OCI-LY3 (cell line): ENCODE measurements around the gene BPIFB2.

Source experiments
- EZH2phosphoT487 ChIP-seq: fragments of 200-600 bp; shearing (Covaris generic); IDR thresholded peaks from 2 replicates; pipeline ENCODE4 v1.6.1; 2018; ENCODE audit warnings: antibody characterized with exemption, mixed run types, low read depth
- TF ChIP-seq, protein P1 (sequence below): fragments of 200-600, 300-600 bp; sonication (generic); IDR thresholded peaks from 2 replicates; pipeline ENCODE4 v1.5.1; 2014; ENCODE audit warnings: antibody characterized with exemption, low read length, low read depth

DNA sequence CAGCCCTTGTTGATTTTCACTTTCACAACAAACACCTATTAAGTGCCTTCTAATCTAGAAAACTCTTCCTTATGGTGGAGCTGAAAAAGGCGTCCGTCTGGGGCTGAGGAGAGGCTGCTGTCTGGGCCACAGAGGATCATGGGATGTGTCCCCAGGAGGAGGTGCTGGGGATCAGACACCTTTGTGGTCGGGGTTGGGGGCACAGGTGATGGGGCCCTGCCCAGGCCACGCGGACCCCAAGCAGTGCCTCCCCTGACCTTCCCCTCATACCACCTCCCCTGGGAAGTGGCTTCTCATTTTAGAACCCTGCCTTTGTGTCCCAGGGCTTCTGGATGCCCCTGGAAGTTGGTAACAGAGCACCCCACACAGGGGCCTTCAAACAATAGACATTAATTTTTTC is 44.3 kb upstream of the BPIFB2 start:
- TF ChIP-seq, protein P1, sequence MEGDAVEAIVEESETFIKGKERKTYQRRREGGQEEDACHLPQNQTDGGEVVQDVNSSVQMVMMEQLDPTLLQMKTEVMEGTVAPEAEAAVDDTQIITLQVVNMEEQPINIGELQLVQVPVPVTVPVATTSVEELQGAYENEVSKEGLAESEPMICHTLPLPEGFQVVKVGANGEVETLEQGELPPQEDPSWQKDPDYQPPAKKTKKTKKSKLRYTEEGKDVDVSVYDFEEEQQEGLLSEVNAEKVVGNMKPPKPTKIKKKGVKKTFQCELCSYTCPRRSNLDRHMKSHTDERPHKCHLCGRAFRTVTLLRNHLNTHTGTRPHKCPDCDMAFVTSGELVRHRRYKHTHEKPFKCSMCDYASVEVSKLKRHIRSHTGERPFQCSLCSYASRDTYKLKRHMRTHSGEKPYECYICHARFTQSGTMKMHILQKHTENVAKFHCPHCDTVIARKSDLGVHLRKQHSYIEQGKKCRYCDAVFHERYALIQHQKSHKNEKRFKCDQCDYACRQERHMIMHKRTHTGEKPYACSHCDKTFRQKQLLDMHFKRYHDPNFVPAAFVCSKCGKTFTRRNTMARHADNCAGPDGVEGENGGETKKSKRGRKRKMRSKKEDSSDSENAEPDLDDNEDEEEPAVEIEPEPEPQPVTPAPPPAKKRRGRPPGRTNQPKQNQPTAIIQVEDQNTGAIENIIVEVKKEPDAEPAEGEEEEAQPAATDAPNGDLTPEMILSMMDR: no peak
- TF ChIP-seq EZH2phosphoT487: no peak
